ENCODE measurements around the gene THAP3. TPM values are rescaled to one million over a fixed set of nuclear protein-coding genes. Genes with fewer than 3 reads are reported as not detected.

The THAP3 gene
- total RNA-seq, 1 donor from 2014 or later: 20.1 TPM

DNA sequence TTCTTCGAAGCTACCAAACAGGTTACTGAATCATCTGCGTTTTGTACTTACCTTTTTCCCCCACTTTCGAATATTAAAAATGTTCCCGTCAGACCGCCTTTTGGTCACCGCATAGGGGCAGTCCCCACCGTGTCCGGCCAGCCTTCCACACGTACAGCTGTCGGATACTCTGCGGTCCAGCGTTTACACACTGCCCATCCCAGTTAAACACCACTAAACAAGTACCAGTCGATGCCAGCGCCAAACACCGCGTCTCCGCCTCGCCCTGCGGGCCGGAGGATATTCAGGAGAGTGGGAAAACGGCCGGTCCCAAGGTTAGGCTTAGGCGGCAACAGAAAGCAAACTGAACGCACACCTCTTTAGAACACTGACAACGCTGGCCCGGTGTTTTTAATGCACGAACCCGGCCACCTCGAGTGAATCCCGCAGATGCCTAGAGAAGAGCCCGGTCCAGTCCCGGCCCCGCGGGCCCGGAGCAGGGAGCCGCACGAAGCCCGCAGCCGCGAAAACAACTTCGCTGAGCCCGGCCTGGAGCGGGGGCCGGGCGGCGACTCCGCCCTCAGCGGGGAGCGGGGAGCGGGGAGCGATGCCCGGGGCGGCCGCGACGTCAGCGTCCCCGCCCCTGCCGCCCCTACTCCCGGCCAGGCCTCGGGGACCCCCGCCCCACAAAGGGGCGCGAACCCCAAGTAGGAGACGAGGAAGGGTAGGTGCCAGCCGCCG is 11.9 kb upstream of the THAP3 start:
- DNase-seq: peak; percentile 63

DNA sequence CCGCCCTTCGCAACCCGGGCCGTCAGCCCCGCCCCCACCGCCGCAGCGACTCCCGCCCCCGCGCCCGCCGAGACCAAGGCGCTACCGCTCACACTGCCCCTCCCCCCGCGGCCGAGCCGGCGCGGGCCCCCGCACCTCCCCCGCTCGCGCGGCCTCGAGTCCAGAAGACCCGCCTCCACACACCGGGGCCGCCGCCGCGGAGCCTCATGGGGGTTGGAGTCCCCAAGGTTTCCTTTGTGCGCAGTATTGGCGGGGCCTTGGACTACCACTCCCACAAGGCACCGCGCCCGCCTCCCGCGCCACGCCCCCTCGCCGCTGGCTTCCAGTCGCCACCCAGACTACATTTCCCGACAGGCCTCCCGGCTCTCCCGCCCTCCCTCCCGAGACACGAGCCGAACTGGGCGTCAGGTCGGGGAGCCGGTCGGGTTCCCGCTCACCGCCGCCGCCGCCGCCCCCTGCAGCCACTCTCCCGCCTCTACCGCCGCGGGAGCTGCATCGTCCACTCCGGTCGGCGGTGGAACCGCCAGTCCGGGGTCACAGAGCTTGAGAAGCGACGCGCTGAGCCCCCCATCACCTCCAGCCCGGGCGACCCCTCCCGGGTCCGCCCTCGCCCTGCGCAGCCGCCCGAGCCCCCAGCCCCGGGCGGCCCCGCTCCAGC is 11.2 kb upstream of the THAP3 start, which contains the start of gene PHF13:
Gene PHF13 (plus strand): TSS at position 371 of the 658 bp plus-strand sequence. CDS start 336 bp downstream, outside the sequence.
- peak; percentile 99 for DNase-seq

DNA sequence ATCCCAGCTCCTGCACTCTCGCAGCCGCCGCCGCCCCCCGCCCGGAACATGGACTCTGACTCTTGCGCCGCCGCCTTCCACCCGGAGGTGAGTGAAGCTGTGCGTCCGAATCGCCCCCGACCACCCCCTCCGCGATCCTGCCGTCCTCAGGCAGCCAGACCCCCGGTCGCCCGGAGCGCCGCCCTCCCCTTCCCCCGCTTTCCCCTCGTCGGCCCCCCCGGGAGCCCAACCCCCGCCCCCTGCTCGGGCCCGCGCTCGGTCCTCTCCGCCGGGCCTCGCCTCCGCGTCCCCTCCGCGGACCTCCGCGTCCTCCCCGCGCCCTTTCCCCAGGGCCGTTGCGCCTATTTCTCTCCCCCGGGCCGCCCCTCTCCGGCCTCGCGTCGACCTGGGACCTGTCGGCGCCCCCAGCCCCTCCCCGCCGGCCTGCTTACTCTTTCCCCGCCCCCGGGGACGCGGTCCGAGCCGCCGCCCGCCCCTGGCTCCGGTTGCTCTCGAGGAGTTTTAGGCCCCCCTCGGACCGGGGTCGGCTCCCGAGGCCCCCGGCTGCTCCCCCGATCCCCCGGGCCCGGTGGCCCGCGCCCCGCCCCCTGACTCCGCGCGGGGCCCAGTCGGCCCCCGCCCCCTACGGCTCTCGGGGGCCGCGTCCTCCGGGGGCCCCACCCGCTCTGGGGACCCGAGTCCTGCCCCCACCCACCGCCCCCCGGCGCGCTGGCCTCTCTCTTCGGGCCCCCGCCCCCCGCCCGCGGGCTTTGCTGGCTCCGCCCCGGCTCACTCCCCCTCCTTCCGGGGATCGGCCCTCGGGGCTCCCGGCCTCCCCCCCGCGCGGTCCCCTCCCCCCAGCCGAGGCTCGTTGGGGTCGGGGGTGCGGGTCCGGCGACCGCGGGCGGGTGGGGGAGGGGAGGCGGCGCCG is 10.4 kb upstream of the THAP3 start:
- DNase-seq: peak; percentile 74

DNA sequence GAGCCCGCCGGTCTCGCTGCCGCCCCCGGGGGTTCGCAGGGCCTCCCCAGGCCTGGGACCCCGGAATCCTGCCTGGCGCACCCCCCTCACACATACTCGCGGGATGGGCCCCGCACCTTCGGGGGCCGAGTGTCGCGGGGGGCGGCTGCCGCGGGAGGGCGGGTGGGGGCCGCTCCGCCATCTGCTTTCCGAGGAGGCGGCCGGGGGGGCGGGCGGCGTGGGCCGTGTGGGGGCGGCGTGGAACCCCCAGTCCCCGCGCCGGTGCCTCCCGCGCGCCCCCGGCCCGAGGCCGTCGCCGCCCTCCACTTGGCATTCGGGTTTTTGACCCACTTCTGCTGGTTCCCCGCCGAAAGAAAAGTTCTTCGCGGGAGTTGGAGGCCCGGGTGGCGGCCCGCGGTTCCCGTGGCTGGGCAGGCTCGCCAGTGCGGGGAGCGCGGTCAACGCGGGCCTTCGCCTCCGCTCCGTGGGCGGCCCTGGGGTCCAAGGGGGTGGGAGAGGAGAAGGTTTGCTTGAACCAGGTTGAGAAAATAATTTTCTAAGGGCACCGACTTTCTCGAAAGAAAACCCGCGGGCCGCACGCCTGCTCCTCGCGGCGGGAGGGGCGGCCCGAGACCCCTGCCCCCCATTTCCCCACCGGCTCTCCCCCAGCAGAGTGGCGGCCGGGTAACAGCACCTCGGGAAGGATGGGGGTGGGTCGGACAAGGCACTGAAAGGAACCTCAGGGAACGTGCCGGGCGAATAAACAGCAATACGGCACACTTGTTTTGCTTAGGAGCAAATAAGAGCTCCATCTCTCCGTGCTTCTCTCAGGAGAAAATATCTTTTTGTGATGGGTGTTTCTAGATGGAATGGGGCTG is 9.5 kb upstream of the THAP3 start:
- no peak for DNase-seq

DNA sequence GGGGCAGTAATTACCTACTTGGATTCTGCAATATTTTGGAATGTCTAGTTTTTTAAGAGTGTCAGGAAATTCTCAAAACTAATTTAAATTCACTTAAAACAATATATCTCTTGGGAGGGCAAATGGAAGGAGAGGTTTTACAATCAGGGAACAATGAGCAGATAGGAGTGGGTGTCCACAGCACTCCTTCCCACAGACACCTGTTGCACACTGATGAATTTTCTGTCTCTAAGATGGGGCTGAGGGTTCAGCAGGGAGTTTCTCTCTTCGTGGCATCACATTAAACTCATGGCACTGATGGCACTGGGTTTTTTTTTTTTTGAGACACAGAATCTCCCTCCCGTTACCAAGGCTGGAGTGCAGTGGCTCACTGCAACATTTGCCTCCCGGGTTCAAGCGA is 5.6 kb upstream of the THAP3 start:
- no peak for DNase-seq

DNA sequence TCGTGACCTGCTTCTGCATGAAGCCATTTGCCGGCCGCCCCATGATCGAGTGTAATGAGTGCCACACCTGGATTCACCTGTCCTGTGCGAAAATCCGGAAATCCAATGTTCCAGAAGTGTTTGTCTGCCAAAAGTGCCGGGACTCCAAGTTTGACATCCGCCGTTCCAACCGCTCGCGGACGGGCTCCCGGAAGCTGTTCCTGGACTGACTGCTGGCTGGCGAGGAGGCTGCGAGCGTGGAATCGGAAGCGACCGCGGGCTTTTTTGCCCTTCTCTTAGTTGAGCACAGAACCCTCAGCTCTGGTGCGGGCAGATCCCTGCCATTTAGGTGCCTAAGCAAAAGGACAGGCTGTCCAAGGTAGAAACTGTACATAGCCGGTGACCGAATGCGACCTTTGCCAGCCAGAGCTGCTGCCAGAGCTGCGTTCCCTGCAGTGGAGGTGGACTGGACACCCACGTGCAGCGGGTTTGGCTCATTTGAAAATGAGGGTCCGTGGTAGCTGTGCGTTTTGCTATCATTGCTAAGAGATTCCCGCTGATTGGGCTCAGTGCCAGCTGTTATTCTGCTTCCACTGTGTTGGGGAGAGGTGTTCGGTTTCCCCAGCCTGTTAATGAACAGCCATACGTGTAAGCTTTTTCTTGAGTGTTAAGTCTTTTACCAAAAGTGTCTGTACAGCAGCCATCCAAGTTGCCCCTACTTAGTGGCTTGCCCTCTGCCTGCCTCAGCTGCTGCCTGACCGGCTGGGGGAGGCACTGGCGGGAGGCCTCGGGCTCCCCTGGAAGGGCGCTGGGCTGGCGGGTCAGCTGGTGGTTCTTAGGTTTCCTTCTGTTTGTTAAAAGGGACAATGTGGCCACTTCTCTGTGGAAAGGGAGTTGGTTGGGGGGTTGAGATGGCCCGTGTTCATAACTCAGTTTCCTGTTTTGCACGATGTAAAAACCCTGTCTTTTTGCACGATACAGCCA is 3.0 kb upstream of the THAP3 start:
- DNase-seq: no peak

DNA sequence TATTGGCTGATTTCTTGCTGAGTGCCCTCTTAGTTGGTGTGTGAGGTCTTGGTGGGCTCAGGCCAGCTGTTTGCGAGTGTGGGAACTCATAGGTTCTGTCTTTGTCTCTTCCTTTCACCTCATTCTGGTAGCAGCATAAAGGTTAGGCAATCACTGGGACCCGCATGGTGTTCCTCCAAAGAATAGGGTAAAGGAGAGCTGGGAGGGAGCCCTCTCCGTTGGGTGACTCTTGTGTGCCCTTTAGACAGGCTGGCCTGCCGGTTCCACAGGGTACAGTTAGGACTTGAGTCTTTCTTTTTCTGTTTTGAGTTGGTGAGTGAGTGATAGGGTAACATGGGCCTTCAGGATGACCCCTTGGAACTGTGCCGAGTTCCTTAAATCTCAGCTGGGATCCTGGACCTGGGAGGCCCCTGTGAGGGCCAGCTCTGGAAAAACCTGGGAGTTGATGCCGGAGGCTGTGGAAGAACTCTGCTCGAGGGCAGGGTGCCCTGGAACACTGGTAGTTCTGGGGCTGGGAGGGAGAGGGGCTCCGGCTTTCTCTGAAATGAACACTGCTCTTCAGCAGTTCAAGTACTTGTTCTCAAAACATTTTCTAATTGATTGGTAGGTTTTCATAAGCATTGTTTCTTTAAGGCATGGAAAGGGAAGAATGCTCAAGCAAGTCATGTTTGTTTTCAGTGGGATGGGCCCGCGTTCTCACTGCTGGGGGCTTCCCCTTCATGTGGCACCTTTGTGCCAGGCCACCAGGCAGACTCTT is 2.1 kb upstream of the THAP3 start:
- no peak for DNase-seq

DNA sequence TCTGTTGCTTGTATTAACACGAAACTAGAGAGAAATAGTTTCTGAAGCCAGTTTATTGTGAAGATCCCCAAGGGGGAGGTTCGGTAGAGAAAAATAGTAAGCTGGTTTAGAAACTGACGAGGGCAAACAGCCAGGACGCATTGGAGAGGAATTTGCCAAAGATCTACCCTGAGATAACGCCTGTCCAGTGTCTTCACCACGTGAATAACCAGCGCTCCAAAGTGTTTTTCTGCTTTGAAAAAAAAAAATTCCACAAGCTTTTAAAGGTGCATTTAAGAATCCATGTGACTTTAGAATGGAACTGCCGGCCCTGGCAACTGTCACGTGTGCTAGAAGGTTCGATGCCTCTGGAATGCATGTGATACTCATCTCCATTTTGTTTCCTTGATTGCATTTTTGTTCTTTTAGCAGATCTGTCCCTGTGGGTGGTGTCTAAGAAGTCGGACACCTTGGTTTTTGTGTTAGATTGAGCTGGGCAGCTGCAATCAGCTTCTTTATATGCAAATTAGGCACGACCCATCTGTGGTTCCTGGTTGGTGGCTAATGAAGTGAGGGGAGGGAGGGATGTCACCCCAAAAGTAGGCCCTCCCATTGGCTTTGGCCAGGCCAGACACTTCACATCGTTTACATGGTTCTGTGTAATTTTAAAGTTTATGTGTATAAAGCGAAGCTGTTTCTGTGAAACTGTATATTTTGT is 1.3 kb upstream of the THAP3 start:
- no peak for DNase-seq

DNA sequence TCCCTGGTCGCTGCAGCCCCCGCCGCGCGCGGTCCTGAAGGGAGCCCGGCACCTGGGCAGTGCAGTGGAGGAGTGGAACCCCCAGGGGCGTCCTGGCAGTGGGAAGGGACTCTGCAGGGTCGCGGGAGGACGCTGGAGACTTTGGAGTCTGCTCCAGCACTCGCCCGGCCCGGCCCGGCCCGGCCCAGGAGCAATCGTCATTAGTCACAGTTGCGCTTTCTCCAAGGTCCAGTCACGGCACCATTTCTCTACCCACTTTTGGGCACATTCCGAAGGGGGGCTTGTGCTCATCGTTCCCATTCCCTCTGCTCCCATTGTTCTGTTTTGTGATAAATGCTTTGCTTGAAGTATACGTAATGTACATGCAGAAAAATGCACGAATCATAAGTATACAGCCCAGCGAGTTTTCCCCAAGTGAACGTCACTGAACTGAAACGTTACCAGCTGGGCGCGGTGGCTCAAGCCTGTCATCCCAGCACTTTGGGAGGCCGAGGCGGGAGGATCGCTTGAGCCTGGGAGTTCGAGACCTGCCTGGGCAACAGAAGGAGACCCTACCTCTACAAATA is 999 bp downstream of the THAP3 start:
- peak; percentile 38 for DNase-seq

DNA sequence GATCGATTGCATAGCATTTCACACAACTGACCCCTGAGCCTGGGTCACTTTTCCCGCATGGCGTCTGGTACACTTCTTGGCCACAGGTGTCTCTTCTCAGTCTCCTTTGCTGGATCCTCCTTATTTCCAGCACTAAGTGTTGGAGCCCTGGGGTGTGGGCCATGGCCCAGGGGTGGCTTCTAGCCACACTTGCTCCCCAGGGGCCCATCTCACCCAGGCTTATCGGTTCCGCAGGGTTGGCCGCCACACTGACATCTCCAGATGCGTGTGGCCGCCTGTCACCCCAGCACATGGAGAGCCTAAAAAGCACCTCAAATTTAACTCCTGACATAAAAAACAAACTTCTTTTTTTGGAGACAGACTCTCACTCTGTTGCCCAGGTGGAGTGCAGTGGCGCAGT is 2.4 kb downstream of the THAP3 start:
- DNase-seq: no peak

DNA sequence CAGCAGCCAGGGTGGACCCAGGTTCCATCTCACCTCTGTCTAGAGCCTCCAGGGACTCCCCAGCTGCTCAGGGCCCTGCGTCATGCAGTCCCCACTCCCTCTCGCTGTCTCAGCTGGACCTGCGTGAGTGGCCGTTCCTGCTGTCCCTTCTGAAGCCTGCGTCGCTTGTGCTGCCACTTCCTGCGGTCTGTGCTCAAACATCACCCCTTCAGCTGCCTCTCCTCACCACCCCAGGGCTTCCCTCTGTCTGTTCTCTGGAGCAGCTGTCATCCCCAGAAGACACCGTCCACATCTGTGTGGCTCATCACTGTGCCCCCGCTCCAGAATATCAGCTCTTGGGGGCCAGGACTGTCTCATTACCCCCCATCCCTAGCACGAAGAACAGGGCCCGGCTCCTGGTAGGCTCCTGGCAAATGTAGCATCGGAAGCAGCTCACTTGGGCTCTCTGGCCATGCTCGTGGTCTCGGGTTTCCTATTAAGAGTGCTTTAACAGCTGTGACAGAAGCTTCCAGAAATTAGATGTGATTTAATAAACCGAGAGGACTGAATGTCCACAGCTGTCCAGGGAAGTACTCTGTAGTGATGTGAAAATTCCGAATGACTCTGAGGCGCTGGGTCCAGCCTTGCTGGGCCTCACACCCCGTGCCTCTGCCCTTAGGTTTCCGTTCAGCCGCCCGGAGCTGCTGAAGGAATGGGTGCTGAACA is 3.3 kb downstream of the THAP3 start:
- peak; percentile 82 for DNase-seq

DNA sequence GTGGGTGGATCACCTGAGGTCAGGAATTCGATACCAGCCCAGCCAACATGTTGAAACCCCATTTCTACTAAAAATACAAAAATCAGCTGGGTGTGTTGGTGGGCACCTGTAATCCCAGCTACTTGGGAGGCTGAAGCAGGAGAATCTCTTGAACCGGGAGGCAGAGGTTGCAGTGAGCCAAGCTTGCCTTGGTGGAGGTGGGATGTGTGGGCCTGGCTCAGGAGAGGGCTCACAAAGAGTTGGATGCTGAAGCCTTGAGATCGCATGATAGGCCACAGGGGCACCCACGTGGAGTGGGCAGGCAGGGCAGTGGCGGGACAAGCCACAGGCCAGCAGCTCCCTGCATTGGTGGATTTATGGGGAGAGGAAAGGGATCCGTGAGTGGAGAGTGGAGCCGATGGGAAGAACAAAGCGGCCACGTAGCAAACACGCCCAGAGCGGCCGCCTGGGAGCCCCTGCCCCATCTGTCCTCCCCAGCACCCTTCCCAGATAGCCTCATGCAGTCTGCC is 4.4 kb downstream of the THAP3 start:
- DNase-seq: no peak

DNA sequence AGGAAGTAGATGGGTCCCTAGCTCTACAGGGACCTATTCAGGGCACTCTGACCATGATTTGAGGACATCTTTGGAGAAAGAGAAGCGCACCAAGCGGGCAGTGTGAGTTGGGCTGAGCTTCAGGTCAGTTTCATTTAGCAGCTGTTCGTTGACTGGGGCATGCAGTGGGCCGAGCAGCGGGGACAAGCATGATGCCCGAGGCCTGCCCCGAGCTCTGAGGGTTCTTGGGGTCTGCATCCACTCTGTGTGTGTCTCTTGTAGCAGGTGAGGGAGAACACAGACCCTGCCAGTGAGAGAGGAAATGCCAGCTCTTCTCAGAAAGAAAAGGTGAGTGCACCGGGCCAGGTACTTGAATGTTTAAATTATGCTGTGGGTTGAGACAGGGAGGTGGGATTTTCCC is 5.4 kb downstream of the THAP3 start:
- no peak for DNase-seq

DNA sequence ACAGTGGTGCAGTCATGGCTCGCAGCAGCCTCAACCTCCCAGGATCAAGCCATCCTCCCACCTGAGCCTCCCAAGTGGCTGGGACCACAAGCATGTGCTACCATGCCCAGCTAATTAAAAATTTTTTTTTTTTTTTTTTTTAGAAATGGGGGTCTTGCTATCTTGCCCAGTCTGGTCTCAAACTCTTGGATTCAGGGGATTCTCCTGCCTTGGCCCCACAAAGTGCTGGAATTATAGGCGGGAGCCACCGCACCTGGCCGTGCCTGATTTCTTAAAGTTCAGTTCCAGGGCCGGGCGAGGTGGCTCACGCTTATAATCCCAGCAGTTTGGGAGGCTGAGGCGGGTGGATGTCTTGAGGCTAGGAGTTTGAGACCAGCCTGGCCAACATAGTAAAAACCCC is 6.4 kb downstream of the THAP3 start:
- DNase-seq: no peak

DNA sequence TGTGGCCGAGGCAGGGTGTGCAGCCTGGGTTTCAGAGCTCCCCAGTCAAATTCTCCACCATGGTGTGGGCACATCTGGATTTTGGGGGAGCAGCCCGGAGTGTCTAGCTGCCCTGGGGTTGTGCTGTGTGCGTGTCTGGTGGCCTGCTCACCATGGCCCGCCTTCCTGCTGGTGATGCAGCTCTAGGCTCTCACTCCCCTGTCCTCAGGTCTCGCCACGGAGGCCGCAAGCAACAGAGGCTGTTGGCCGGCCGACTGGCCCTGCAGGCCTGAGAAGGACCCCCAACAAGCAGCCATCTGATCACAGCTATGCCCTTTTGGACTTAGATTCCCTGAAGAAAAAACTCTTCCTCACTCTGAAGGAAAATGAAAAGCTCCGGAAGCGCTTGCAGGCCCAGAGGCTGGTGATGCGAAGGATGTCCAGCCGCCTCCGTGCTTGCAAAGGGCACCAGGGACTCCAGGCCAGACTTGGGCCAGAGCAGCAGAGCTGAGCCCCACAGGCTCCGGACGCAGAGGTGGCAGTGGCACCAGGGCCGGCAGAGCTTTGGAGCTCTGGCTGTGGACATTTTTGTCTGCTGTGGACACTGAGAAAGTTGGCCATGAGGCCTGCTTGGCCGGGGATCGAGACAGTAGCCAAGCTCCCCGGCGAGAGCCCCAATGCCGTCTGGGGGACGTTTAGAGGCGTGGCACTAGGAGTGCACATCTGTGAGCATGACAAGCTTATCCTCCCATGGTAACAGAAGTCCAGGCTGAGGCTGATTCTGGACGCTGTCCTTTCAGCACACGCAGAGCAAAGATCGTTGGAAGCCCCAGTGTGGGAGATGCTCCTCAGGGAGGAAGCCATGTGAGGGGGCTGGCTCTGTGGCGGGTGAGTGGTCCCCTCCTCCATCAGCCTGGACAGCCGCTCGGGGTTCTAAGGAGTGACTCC is 8.2 kb downstream of the THAP3 start:
- DNase-seq: no peak

DNA sequence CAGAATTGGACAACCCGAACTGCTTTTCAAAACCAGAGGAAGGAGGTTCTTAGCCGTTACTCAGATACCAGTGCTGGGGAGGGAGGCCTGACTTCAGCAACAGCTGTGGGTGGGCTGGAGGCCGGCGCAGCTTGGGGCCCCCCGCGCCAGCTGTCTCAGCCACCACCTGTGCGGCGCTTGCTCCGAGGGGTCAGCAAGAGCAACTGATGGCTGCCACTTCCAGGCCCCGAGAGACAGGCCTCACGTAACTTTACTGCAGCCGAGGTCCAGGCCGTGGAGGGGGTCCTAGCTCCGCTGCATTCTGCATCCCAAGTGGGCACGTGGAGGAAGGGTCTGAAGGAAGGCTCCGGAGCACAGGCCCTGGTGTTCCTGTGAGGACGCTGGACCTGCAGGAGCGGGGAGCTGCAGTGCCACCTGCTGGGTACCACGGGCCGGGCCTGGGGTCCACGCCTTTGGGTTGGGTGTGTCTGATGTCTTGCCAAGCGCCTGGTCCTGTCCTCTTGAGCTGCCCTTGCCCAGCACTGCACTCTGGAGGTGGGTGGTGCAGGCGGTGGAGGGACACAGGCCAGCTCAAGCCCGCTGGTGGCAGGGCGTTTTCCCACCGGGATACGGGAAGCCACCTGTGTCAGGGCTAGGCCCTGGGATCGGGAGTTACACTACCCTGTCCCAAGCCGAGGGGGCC is 9.8 kb downstream of the THAP3 start:
- peak; percentile 77 for DNase-seq
